H1 (cell line): ENCODE results near the gene KCTD15.

Experiments used
- CTCF ChIP-seq, 3 experiments: IDR thresholded peaks; 1 replicate in 2 of 3; 2 replicates in 1 of 3; pipeline versions ENCODE4 v1.5.1 to v1.6.1; 2011; ENCODE audit warnings: low read length in 3 of 3, mild to moderate bottlenecking in 3 of 3, inconsistent platforms in 2 of 3, low read depth in 1 of 3, moderate library complexity in 1 of 3; ENCODE audit not compliant: insufficient read depth in 1 of 3; ENCODE audit errors: control extremely low read depth in 1 of 3
- POLR2A ChIP-seq, 2 experiments: IDR thresholded peaks; 1 replicate in 1 of 2; 2 replicates in 1 of 2; pipeline ENCODE4 v1.6.1; 2011; ENCODE audit warnings: low read depth in 2 of 2, low read length in 2 of 2, mild to moderate bottlenecking in 2 of 2; ENCODE audit errors: control extremely low read depth in 1 of 2
- POLR2AphosphoS5 ChIP-seq: IDR thresholded peaks from 2 replicates; pipeline ENCODE4 v1.6.1; 2011; ENCODE audit warnings: low read depth, low read length
- RXRA ChIP-seq: IDR thresholded peaks from 2 replicates; pipeline ENCODE4 v1.6.1; 2011; ENCODE audit warnings: low read depth, mild to moderate bottlenecking, low read length, moderate library complexity; ENCODE audit not compliant: insufficient read depth
- SP4 ChIP-seq: IDR thresholded peaks from 2 replicates; pipeline ENCODE4 v1.6.1; 2012; ENCODE audit warnings: low read length, inconsistent platforms
- TAF1 ChIP-seq: IDR thresholded peaks from 2 replicates; pipeline ENCODE4 v1.6.1; 2011; ENCODE audit warnings: mild to moderate bottlenecking, low read depth, low read length
- ZNF274 ChIP-seq: IDR thresholded peaks from 2 replicates; pipeline ENCODE4 v1.7.0; 2012; ENCODE audit warnings: low read length, borderline replicate concordance; ENCODE audit errors: extremely low read depth

DNA sequence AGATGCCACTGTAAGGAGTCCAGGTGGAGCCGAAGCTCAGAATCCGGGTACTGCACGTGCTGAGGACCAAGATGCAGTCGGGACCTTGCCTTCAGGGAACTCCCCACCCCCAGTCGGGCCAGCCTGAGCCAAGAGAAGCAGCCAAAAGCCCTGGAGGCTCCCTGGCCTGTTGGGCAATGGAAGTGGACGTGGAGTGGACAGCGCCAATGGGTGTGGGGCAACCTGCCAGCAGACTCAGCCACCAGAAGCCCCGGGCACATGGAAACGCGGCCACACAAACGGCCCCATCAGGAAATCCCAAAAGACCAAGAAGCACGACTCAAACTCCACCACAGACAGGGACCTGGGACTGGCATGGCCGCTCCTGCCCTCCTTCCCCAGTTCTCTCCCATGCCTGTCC, 30.0 kb upstream of the KCTD15 start:
- TF ChIP-seq POLR2AphosphoS5 (no peak), CTCF (IDR thresholded peaks at IDR 0.05; ENCODE audit: control extremely low read depth in 1 of 3, insufficient read depth in 1 of 3, low read depth in 1 of 3, low read length in 3 of 3) (no peak), SP4 (no peak), TAF1 (no peak), ZNF274 (no peak), RXRA (no peak), POLR2A (IDR thresholded peaks at IDR 0.05; ENCODE audit: control extremely low read depth in 1 of 2, low read depth in 2 of 2, low read length in 2 of 2) (no peak)
